ENCODE data around the gene ASTN2.

The ASTN2 gene

GRCh38 chr9:116980582-116981120 lies 434.2 kb downstream of the ASTN2 start:
- DNase-seq (ENCODE audit: low read depth): no peak
- no peak for TF ChIP-seq CTCF (IDR thresholded peaks at IDR 0.05; ENCODE audit: low read depth, low read length, missing control alignments)
- H3K4me3 ChIP-seq (ENCODE audit: low read depth, low read length): no peak overlapping the region

- no peak overlapping the region for H3K4me3 ChIP-seq (ENCODE audit: low read depth, low read length)
- DNase-seq (ENCODE audit: low read depth): no peak
- TF ChIP-seq CTCF (IDR thresholded peaks at IDR 0.05; ENCODE audit: low read depth, low read length, missing control alignments): no peak
These were observed 435.4 kb downstream of the ASTN2 start for GRCh38 chr9:116979456-116979855.

- no peak overlapping the region for H3K4me3 ChIP-seq (ENCODE audit: low read depth, low read length)
- TF ChIP-seq CTCF (IDR thresholded peaks at IDR 0.05; ENCODE audit: low read depth, low read length, missing control alignments): no peak
- DNase-seq (ENCODE audit: low read depth): no peak
These were observed 436.7 kb downstream of the ASTN2 start for GRCh38 chr9:116978155-116978554.

- no peak overlapping the region for H3K4me3 ChIP-seq (ENCODE audit: low read depth, low read length)
- TF ChIP-seq CTCF (IDR thresholded peaks at IDR 0.05; ENCODE audit: low read depth, low read length, missing control alignments): no peak
- DNase-seq (ENCODE audit: low read depth): no peak
These were observed 439.7 kb downstream of the ASTN2 start for GRCh38 chr9:116975126-116975525.

GRCh38 chr9:116966199-116966598 lies 448.7 kb downstream of the ASTN2 start:
- DNase-seq (ENCODE audit: low read depth): no peak
- TF ChIP-seq CTCF (IDR thresholded peaks at IDR 0.05; ENCODE audit: low read depth, low read length, missing control alignments): no peak
- H3K4me3 ChIP-seq (ENCODE audit: low read depth, low read length): no peak overlapping the region

GRCh38 chr9:116964258-116964657 lies 450.6 kb downstream of the ASTN2 start:
- no peak for DNase-seq (ENCODE audit: low read depth)
- no peak for TF ChIP-seq CTCF (IDR thresholded peaks at IDR 0.05; ENCODE audit: low read depth, low read length, missing control alignments)
- H3K4me3 ChIP-seq (ENCODE audit: low read depth, low read length): no peak overlapping the region

GRCh38 chr9:116959809-116960208 lies 455.0 kb downstream of the ASTN2 start:
- no peak for DNase-seq (ENCODE audit: low read depth)
- no peak for TF ChIP-seq CTCF (IDR thresholded peaks at IDR 0.05; ENCODE audit: low read depth, low read length, missing control alignments)
- H3K4me3 ChIP-seq (ENCODE audit: low read depth, low read length): no peak overlapping the region

All from GM12864 (cell line).